Tibial artery (tissue), 4 donors: Measurements from ENCODE around the gene MRPL30.

Experiments
- DNase-seq, 2 donors: peaks; one replicate each; pipeline ENCODE4 v3.0.0-alpha.2; 2019
- H3K27ac ChIP-seq, 2 donors: fragments of 200-600 bp; sonication (generic) in 1 of 2; 1 replicate in 1 of 2; 2 replicates in 1 of 2; pipeline ENCODE4 v1.5.1; 2018 to 2019; ENCODE audit warnings: mild to moderate bottlenecking in 1 of 2
- H3K27me3 ChIP-seq, 2 donors: fragments of 200-600 bp; sonication (generic) in 1 of 2; one replicate each; pipeline versions ENCODE4 v1.5.1 to v1.6.0; 2016 to 2019
- H3K36me3 ChIP-seq, 3 donors: fragments of 200-600 bp; sonication (generic) in 2 of 3; one replicate each; pipeline ENCODE4 v1.5.1; 2016 to 2019; ENCODE audit warnings: mild to moderate bottlenecking in 2 of 3
- H3K4me1 ChIP-seq, 4 donors: fragments of 200-600 bp; sonication (generic) in 2 of 4; 1 replicate in 3 of 4; 2 replicates in 1 of 4; pipeline ENCODE4 v1.5.1; 2016 to 2019
- H3K4me3 ChIP-seq, 2 donors: fragments of 200-600 bp; sonication (generic) in 1 of 2; 1 replicate in 1 of 2; 2 replicates in 1 of 2; pipeline ENCODE4 v1.5.1; 2018 to 2019; ENCODE audit warnings: mild to moderate bottlenecking in 2 of 2
- H3K9me3 ChIP-seq, 3 donors: fragments of 200-600 bp; sonication (generic) in 1 of 3; one replicate each; pipeline ENCODE4 v1.5.1; 2016 to 2019
- CTCF ChIP-seq, 2 experiments: fragments of 200-600 bp in 1 of 2; fragments of 450-650 bp in 1 of 2; IDR thresholded peaks; one replicate each; pipeline ENCODE4 v1.5.1; 2017 to 2019; ENCODE audit warnings: antibody characterized with exemption in 2 of 2, mild to moderate bottlenecking in 1 of 2, moderate library complexity in 1 of 2
- intact Hi-C: fragments of 100-400 bp; cut with DNase I; formaldehyde crosslinking; loops from one replicate; pipeline ENCODE4 v1.15.0; 2023; ENCODE audit warnings: low total_unique reads

Gene MRPL30

GRCh38 chr2:99169534-99169933, 11.4 kb upstream of the MRPL30 start:
- intact Hi-C loops = no loop called here
- no peak overlapping the region for H3K27ac ChIP-seq
- H3K4me1 ChIP-seq = no peaks in the 10 kb centered on the region
- no peaks in the 10 kb centered on the region for H3K9me3 ChIP-seq
- peaks cover 45 to 64% (median 51%) of the 10 kb centered on the region in 3 donors for H3K36me3 ChIP-seq
- no peak overlapping the region for H3K4me3 ChIP-seq
- no peak for DNase-seq
- TF ChIP-seq CTCF (IDR thresholded peaks at IDR 0.05) = no peak
- H3K27me3 ChIP-seq = no peaks in the 10 kb centered on the region

GRCh38 chr2:99171377-99172140, 9.4 kb upstream of the MRPL30 start:
- no peaks in the 10 kb centered on the region for H3K9me3 ChIP-seq
- H3K4me3 ChIP-seq = no peak overlapping the region
- no peaks in the 10 kb centered on the region for H3K4me1 ChIP-seq
- H3K27ac ChIP-seq = no peak overlapping the region
- DNase-seq = no peak
- intact Hi-C loops = no loop called here
- no peak for TF ChIP-seq CTCF (IDR thresholded peaks at IDR 0.05)
- no peaks in the 10 kb centered on the region for H3K27me3 ChIP-seq
- H3K36me3 ChIP-seq = peaks cover 39 to 53% (median 51%) of the 10 kb centered on the region in 3 donors

- peak overlapping the region; percentile 69 to 78 for H3K27ac ChIP-seq
- H3K4me1 ChIP-seq = peaks cover 0 to 35% (median 26%) of the 10 kb centered on the region in 4 donors
- intact Hi-C loops = loop anchor here (5.0 to 10.0 kb wide), 2 partner anchors 39 to 153 kb away; partner anchors contain the start of genes C2orf15, EIF5B and TXNDC9
These were observed 628 bp downstream of the MRPL30 start for GRCh38 chr2:99181624-99182000.

GRCh38 chr2:99183025-99183424, 2.0 kb downstream of the MRPL30 start:
- Histone ChIP-seq H3K27ac (no peak overlapping the region), H3K4me3 (no peak overlapping the region), H3K27me3 (no peaks in the 10 kb centered on the region), H3K36me3 (peaks cover 0 to 16% (median 0%) of the 10 kb centered on the region in 3 donors), H3K4me1 (peaks cover 0 to 35% (median 26%) of the 10 kb centered on the region in 4 donors), H3K9me3 (no peaks in the 10 kb centered on the region)
- DNase-seq = no peak
- intact Hi-C loops = loop anchor here (5.0 to 10.0 kb wide), 2 partner anchors 41 to 152 kb away; partner anchors contain the start of genes C2orf15, EIF5B and TXNDC9
- TF ChIP-seq CTCF (IDR thresholded peaks at IDR 0.05) = no peak

More at GRCh38 chr2:99181624-99182000, 628 bp downstream of the MRPL30 start:
- Histone ChIP-seq H3K36me3 (peaks cover 0 to 2% (median 0%) of the 10 kb centered on the region in 3 donors), H3K27me3 (no peaks in the 10 kb centered on the region), H3K9me3 (no peaks in the 10 kb centered on the region), H3K4me3 (peak overlapping the region; percentile 71 to 91)
- no peak for TF ChIP-seq CTCF (IDR thresholded peaks at IDR 0.05)
- no peak for DNase-seq

DNA sequence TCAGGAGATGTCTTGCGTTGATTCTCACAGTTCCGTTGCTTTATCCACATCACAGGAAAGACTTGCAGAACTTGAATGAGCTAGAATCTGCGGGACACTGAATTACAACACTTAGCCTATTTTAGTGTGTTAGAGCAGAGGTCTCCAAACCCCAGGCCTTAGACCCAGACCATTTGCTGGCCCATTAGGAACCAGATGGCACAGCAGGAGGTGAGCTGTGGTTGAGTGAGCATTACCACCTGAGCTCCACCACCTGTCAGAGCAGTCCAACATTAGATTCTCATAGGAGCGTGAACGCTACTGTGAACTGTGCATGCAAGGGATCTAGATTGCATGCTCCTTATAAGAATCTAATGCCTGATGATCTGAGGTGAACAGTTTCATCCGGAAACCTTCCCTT, 3.8 kb downstream of the MRPL30 start:
- Histone ChIP-seq H3K36me3 (peaks cover 5 to 34% (median 6%) of the 10 kb centered on the region in 3 donors), H3K4me3 (no peak overlapping the region), H3K9me3 (no peaks in the 10 kb centered on the region), H3K27me3 (no peaks in the 10 kb centered on the region), H3K27ac (no peak overlapping the region), H3K4me1 (peaks cover 0 to 25% (median 17%) of the 10 kb centered on the region in 4 donors)
- no peak for DNase-seq
- no peak for TF ChIP-seq CTCF (IDR thresholded peaks at IDR 0.05)
- intact Hi-C loops = loop anchor here (5.0 to 10.0 kb wide), 2 partner anchors 43 to 150 kb away; partner anchors contain the start of genes C2orf15, EIF5B and TXNDC9
